Suppressor macrophage treated with lipopolysaccharide for 1 hour (primary cell): ENCODE results near the gene CDH23.

ENCODE experiments used
- DNase-seq, 3 donors: peaks; one replicate each; pipeline ENCODE4 v3.0.0-alpha.2; 2020 to 2022

The CDH23 gene

GRCh38 chr10:71370031-71370430 lies 26.7 kb upstream of the CDH23 start:
- no peak for DNase-seq

- peak; percentile 64 to 75 (median 75) for DNase-seq
Measured at GRCh38 chr10:71371750-71372166, 25.0 kb upstream of the CDH23 start.

GRCh38 chr10:71372882-71373495 lies 23.7 kb upstream of the CDH23 start:
- peak; percentile 61 to 81 (median 75) for DNase-seq

GRCh38 chr10:71374481-71375233 lies 22.1 kb upstream of the CDH23 start:
- no peak for DNase-seq

- no peak for DNase-seq
Measured at GRCh38 chr10:71375952-71376351, 20.8 kb upstream of the CDH23 start.

GRCh38 chr10:71378336-71379117 lies 18.2 kb upstream of the CDH23 start:
- DNase-seq: peak; percentile 72 to 84 (median 83)

GRCh38 chr10:71379118-71379766 lies 17.5 kb upstream of the CDH23 start:
- peak in 1 of 3 donors; percentile 37 for DNase-seq

- no peak for DNase-seq
Measured at GRCh38 chr10:71380841-71381240, 15.9 kb upstream of the CDH23 start.

- no peak for DNase-seq
Measured at GRCh38 chr10:71381611-71382010, 15.1 kb upstream of the CDH23 start.

GRCh38 chr10:71382028-71382427 lies 14.7 kb upstream of the CDH23 start:
- no peak for DNase-seq

GRCh38 chr10:71382757-71383156 lies 14.0 kb upstream of the CDH23 start:
- peak in 1 of 3 donors; percentile 10 for DNase-seq

- DNase-seq: peak; percentile 80 to 87 (median 81)
Measured at GRCh38 chr10:71383972-71384687, 12.6 kb upstream of the CDH23 start.

- DNase-seq: no peak
Measured at GRCh38 chr10:71388171-71388570, 8.5 kb upstream of the CDH23 start.

GRCh38 chr10:71388583-71389310 lies 8.0 kb upstream of the CDH23 start:
- no peak for DNase-seq

- no peak for DNase-seq
Measured at GRCh38 chr10:71389768-71390460, 6.8 kb upstream of the CDH23 start.

GRCh38 chr10:71390461-71390835 lies 6.3 kb upstream of the CDH23 start:
- no peak for DNase-seq

- DNase-seq: no peak
Measured at GRCh38 chr10:71390921-71391690, 5.6 kb upstream of the CDH23 start.

GRCh38 chr10:71391701-71392100 lies 5.0 kb upstream of the CDH23 start:
- DNase-seq: no peak

- no peak for DNase-seq
Measured at GRCh38 chr10:71392292-71392691, 4.4 kb upstream of the CDH23 start.
